ENCODE data around the gene ZCCHC3.

The ZCCHC3 gene

GRCh38 chr20:347317-347639 lies 49.9 kb downstream of the ZCCHC3 start:
- DNase-seq = no peak

GRCh38 chr20:347640-348484 lies 50.5 kb downstream of the ZCCHC3 start:
- peak; percentile 93 to 98 for DNase-seq

- DNase-seq = no peak
Observed at GRCh38 chr20:348972-349841, 51.8 kb downstream of the ZCCHC3 start.
